Hepatocyte (in vitro differentiated cells): ENCODE measurements around the gene MYO19. TPM values are rescaled to one million over a fixed set of nuclear protein-coding genes. Genes with fewer than 3 reads are reported as not detected.
"Not testable (repeated sequence)": the region's sequence is repeated elsewhere in the genome, so short reads cannot be mapped to it uniquely, and the experiment has no call there.

ENCODE experiments used
- DNase-seq: peaks from one replicate; pipeline ENCODE4 v3.0.0-alpha.2; 2016; ENCODE audit warnings: low spot score
- H2AFZ ChIP-seq: fragments of 200-600 bp; sonication (generic); 2 replicates; pipeline ENCODE4 v1.6.0; 2016; ENCODE audit warnings: antibody characterized with exemption, mild to moderate bottlenecking
- H3K27ac ChIP-seq: fragments of 200-600 bp; sonication (generic); 2 replicates; pipeline ENCODE4 v1.5.1; 2016; ENCODE audit warnings: mild to moderate bottlenecking
- H3K27me3 ChIP-seq: fragments of 200-600 bp; sonication (generic); 2 replicates; pipeline ENCODE4 v1.6.1; 2016
- H3K36me3 ChIP-seq: fragments of 200-600 bp; sonication (generic); replicated peaks from 2 replicates; pipeline ENCODE4 v1.5.1; 2016; ENCODE audit warnings: low read depth; ENCODE audit not compliant: insufficient read depth
- H3K4me1 ChIP-seq: fragments of 200-600 bp; sonication (generic); 2 replicates; pipeline ENCODE4 v1.5.1; 2016; ENCODE audit warnings: mild to moderate bottlenecking, moderate library complexity; ENCODE audit not compliant: insufficient read depth
- H3K4me2 ChIP-seq: fragments of 200-600 bp; sonication (generic); 2 replicates; pipeline ENCODE4 v1.6.0; 2016
- H3K4me3 ChIP-seq: fragments of 200-600 bp; sonication (generic); 2 replicates; pipeline ENCODE4 v1.5.1; 2016; ENCODE audit warnings: mild to moderate bottlenecking
- H3K79me2 ChIP-seq: fragments of 200-600 bp; sonication (generic); 2 replicates; pipeline ENCODE4 v1.6.0; 2017; ENCODE audit warnings: mild to moderate bottlenecking
- H3K9me2 ChIP-seq: fragments of 200-600 bp; sonication (generic); replicated peaks from 2 replicates; pipeline ENCODE4 v1.6.0; 2017; ENCODE audit warnings: mild to moderate bottlenecking; ENCODE audit not compliant: insufficient read depth
- H3K9me3 ChIP-seq: fragments of 200-600 bp; sonication (generic); 2 replicates; pipeline ENCODE4 v1.5.1; 2016; ENCODE audit warnings: low read depth, mild to moderate bottlenecking
- H4K20me1 ChIP-seq: fragments of 200-600 bp; sonication (generic); 2 replicates; pipeline ENCODE4 v1.6.0; 2016; ENCODE audit warnings: mild to moderate bottlenecking; ENCODE audit not compliant: insufficient read depth, poor library complexity, severe bottlenecking
- EZH2 ChIP-seq: fragments of 200-600 bp; sonication (generic); IDR thresholded peaks from 2 replicates; pipeline ENCODE4 v1.6.1; 2016; ENCODE audit warnings: antibody characterized with exemption, mild to moderate bottlenecking, borderline replicate concordance
- EZH2phosphoT487 ChIP-seq: fragments of 200-600 bp; sonication (generic); IDR thresholded peaks from one replicate; pipeline ENCODE4 v1.6.1; 2018; ENCODE audit warnings: antibody characterized with exemption, mild to moderate bottlenecking, low read depth, moderate library complexity; ENCODE audit not compliant: unreplicated experiment, severe bottlenecking
- WGBS: methylation state at CpG from one replicate; pipeline ENCODE4 v1.1.6; 2016; ENCODE audit warnings: low lambda C conversion rate; ENCODE audit errors: missing lambda C conversion rate; 5-methylcytosine and 5-hydroxymethylcytosine counted together
- polyA plus RNA-seq: library from polyadenylated mRNA; unstranded; fragments of >200 nt; fragmentation: Nextera tagmentation; extraction: Ambion mirVana; gene quantifications from 2 replicates; pipeline ENCODE4 v1.2.1, GENCODE V29; 2016
- total RNA-seq: library from RNA; depleted of rRNA; stranded (reverse); fragments of >200 nt; gene quantifications from 2 replicates; pipeline ENCODE4 v1.2.3, GENCODE V29; 2014
- TF ChIP-seq, protein P1 (sequence below): fragments of 200-600 bp; sonication (generic); IDR thresholded peaks from 2 replicates; pipeline ENCODE4 v1.5.1; 2016; ENCODE audit warnings: antibody characterized with exemption, mild to moderate bottlenecking; ENCODE audit not compliant: poor library complexity

MYO19 gene
- total and polyA plus RNA-seq, 2 experiments from 2014 or later = 19.7 to 29.8 TPM

DNA sequence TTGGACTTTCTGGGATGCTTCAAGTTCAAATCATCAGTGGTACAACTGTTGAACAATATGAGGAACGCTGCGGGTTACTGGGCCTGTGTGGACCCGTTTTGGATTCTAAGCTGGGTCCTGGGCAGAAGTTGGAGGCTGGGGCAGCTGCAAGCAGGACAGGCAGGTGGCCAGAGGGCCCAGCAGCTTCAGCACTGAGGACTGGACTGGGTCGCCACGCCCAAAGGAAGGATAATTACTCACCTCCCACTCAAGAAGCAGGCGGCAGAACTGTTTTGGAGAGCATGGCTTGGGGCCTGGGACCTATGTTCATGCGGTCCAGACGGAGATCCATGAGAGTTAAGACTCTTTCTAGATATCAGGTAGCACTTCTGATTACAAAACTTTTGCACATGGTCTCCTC is 49.6 kb downstream of the MYO19 start:
- Histone ChIP-seq H4K20me1 (peaks cover 9% of the 10 kb centered on the region), H3K9me2 (no peaks in the 10 kb centered on the region), H2AFZ (no peak overlapping the region), H3K9me3 (no peaks in the 10 kb centered on the region), H3K27ac (no peak overlapping the region), H3K4me1 (peaks cover 17% of the 10 kb centered on the region), H3K79me2 (peaks cover 34% of the 10 kb centered on the region), H3K4me2 (no peak overlapping the region), H3K4me3 (no peak overlapping the region), H3K36me3 (no peaks in the 10 kb centered on the region), H3K27me3 (peaks cover 8% of the 10 kb centered on the region)
- WGBS = 90% methylated on average over 8 of the region's 8 CpGs
- DNase-seq = peak; percentile 1
- no peak for TF ChIP-seq EZH2phosphoT487
- TF ChIP-seq, protein P1, sequence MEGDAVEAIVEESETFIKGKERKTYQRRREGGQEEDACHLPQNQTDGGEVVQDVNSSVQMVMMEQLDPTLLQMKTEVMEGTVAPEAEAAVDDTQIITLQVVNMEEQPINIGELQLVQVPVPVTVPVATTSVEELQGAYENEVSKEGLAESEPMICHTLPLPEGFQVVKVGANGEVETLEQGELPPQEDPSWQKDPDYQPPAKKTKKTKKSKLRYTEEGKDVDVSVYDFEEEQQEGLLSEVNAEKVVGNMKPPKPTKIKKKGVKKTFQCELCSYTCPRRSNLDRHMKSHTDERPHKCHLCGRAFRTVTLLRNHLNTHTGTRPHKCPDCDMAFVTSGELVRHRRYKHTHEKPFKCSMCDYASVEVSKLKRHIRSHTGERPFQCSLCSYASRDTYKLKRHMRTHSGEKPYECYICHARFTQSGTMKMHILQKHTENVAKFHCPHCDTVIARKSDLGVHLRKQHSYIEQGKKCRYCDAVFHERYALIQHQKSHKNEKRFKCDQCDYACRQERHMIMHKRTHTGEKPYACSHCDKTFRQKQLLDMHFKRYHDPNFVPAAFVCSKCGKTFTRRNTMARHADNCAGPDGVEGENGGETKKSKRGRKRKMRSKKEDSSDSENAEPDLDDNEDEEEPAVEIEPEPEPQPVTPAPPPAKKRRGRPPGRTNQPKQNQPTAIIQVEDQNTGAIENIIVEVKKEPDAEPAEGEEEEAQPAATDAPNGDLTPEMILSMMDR = no peak

DNA sequence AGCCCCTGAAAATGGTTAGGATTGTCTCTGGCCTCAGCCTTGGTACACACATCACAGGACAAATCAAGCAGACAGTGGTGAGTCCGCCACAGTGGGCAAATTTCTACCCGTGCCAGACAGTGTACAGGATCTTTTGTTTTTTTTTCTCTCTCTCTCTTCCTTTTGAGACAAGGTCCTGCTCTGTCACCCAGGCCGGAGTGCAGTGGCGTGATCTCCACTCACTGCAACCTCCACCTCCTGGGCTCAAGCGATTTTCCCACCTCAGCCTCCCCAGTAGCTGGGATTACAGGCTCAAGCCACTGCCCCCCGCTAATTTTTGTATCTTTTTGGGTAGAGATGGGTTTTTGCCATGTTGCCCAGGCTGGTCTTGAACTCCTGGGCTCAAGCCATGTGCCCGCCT is 50.6 kb downstream of the MYO19 start:
- Histone ChIP-seq H3K4me1 (peaks cover 17% of the 10 kb centered on the region), H3K27me3 (peaks cover 15% of the 10 kb centered on the region), H3K79me2 (peaks cover 24% of the 10 kb centered on the region)
- H3K36me3 ChIP-seq, H3K4me3 ChIP-seq, H3K9me2 ChIP-seq, H3K4me2 ChIP-seq, H3K9me3 ChIP-seq, H3K27ac ChIP-seq, DNase-seq, H2AFZ ChIP-seq, H4K20me1 ChIP-seq: not testable (repeated sequence)
- WGBS = 92% methylated on average over 7 of the region's 7 CpGs

- H3K79me2 ChIP-seq = peaks cover 12% of the 10 kb centered on the region
- peak overlapping the region; percentile 49 for H2AFZ ChIP-seq
- peak overlapping the region; percentile 98 for H3K4me2 ChIP-seq
- DNase-seq = peak; percentile 89
- H3K4me1 ChIP-seq = peaks cover 17% of the 10 kb centered on the region
- peaks cover 15% of the 10 kb centered on the region for H3K27me3 ChIP-seq
- H3K27ac ChIP-seq = no peak overlapping the region
- TF ChIP-seq, protein P1 = peak; percentile 86
- TF ChIP-seq EZH2 = no peak
- no peaks in the 10 kb centered on the region for H3K9me3 ChIP-seq
- no peaks in the 10 kb centered on the region for H3K36me3 ChIP-seq
- no peaks in the 10 kb centered on the region for H3K9me2 ChIP-seq
- H4K20me1 ChIP-seq = peaks cover 6% of the 10 kb centered on the region
- no peak overlapping the region for H3K4me3 ChIP-seq
- WGBS = 9% methylated on average over 74 of the region's 79 CpGs
Observed at GRCh38 chr17:36482611-36483504, 51.8 kb downstream of the MYO19 start.

GRCh38 chr17:36481829-36482228 is 52.8 kb downstream of the MYO19 start:
- Histone ChIP-seq H3K9me3 (no peaks in the 10 kb centered on the region), H3K9me2 (no peaks in the 10 kb centered on the region), H3K36me3 (no peaks in the 10 kb centered on the region), H4K20me1 (no peaks in the 10 kb centered on the region), H3K4me2 (no peak overlapping the region), H3K27me3 (peaks cover 19% of the 10 kb centered on the region), H3K4me1 (peaks cover 10% of the 10 kb centered on the region), H2AFZ (no peak overlapping the region), H3K79me2 (peaks cover 2% of the 10 kb centered on the region), H3K27ac (no peak overlapping the region), H3K4me3 (no peak overlapping the region)
- TF ChIP-seq EZH2 = no peak
- TF ChIP-seq, protein P1 = no peak
- no peak for TF ChIP-seq EZH2phosphoT487
- 78% methylated on average over 7 of the region's 7 CpGs for WGBS
- DNase-seq = no peak
